Aorta (tissue), 5 donors: ENCODE measurements around the gene MYL6B. TPM values are rescaled to one million over a fixed set of nuclear protein-coding genes. Genes with fewer than 3 reads are reported as not detected.

Source experiments
- ATAC-seq: fragments of 200-7000 bp; cut with Tn5 transposase; one replicate; pipeline ENCODE4 v1.9.1; 2022; ENCODE audit warnings: moderate library complexity; ENCODE audit not compliant: low FRiP score
- DNase-seq, 2 donors: peaks; one replicate each; pipeline ENCODE4 v3.0.0-alpha.2; 2020
- H3K27ac ChIP-seq, 2 donors: one replicate each; pipeline ENCODE4 v1.5.1; 2013; ENCODE audit warnings: low read length in 2 of 2, mild to moderate bottlenecking in 2 of 2, moderate library complexity in 2 of 2, control low read depth in 1 of 2, inconsistent platforms in 1 of 2, low read depth in 1 of 2
- H3K27me3 ChIP-seq, 2 donors: one replicate each; pipeline ENCODE4 v1.6.1; 2013; ENCODE audit warnings: control low read depth in 1 of 2, low read length in 1 of 2, mild to moderate bottlenecking in 1 of 2, moderate library complexity in 1 of 2; ENCODE audit not compliant: insufficient read depth in 2 of 2, control insufficient read depth in 1 of 2
- H3K36me3 ChIP-seq, 2 donors: one replicate each; pipeline ENCODE4 v1.6.1; 2013; ENCODE audit warnings: control low read depth in 1 of 2, low read length in 1 of 2, mild to moderate bottlenecking in 1 of 2; ENCODE audit not compliant: insufficient read depth in 2 of 2, control insufficient read depth in 1 of 2
- H3K4me1 ChIP-seq, 2 donors: one replicate each; pipeline ENCODE4 v1.6.1; 2013; ENCODE audit warnings: low read length in 2 of 2, control low read depth in 1 of 2, mild to moderate bottlenecking in 1 of 2, moderate library complexity in 1 of 2; ENCODE audit not compliant: insufficient read depth in 2 of 2, control insufficient read depth in 1 of 2
- H3K4me3 ChIP-seq, 2 donors: one replicate each; pipeline ENCODE4 v1.5.1; 2013; ENCODE audit warnings: low read length in 2 of 2, control low read depth in 1 of 2, mild to moderate bottlenecking in 1 of 2
- H3K9me3 ChIP-seq: one replicate; pipeline ENCODE4 v1.6.1; 2013; ENCODE audit warnings: mild to moderate bottlenecking, low read length; ENCODE audit not compliant: control insufficient read depth
- WGBS, 2 donors: extraction: QIAGEN DNeasy Blood & Tissue Kit; methylation state at CpG; one replicate each; pipeline ENCODE4 v1.1.7; 2013; 5-methylcytosine and 5-hydroxymethylcytosine counted together
- intact Hi-C, 2 donors: fragments of 100-400 bp; cut with DNase I; formaldehyde crosslinking; loops; one replicate each; pipeline versions ENCODE4 v1.14.2 to v1.15.0; 2022
- polyA plus RNA-seq, 2 donors: library from polyadenylated mRNA; stranded (reverse); fragments of 200-250 nt; gene quantifications; one replicate each; pipeline ENCODE4 v1.2.3, GENCODE V29; 2013
- total RNA-seq, 2 donors: library from RNA; stranded (reverse); fragmentation: NEBNext Ultra II Directional; extraction: Animal tissue kit (Norgen Biotek cat#: 25700); gene quantifications; one replicate each; pipeline ENCODE4 v1.2.1, GENCODE V29; 2021
- donor health status: healthy with polysubstance abuse.
- donor health status: Bipolar disorder and iron deficiency.
- donor health status: DM: no; HTN: no; CAD: no.
- donor health status: DM: no; HTN: no; CAD: no.
- donor health status: DM: yes; HTN: yes; CAD: no.

MYL6B gene
- total and polyA plus RNA-seq, 4 donors = 30.2 to 101 (median 50.4) TPM

DNA sequence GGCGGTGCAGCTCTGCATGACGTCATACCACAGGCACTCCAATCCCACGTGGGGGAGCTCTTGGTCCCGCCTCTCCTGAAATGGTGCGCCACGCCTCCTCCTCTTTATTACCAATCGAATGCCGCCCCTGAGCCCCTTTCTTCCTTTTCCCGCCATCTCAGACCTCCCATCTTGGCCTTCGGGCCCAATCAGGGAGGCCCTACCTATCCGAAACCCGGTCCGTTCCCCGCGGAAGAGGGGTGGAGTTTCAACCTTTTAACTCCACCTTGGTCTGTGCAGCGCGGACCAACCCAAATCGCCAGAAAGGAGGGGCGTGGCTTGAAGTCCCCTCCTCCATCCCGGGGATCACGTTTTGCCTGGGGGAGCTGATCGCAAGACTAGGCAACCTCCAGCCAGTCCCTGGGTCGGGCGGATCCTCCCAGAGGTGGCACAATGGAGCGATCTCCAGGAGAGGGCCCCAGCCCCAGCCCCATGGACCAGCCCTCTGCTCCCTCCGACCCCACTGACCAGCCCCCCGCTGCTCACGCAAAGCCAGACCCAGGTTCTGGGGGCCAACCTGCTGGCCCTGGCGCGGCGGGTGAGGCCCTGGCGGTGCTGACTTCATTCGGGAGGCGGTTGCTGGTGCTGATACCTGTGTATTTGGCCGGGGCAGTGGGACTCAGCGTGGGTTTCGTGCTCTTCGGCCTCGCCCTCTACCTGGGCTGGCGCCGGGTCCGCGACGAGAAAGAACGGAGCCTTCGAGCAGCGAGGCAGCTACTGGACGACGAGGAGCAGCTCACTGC, 24.3 kb upstream of the MYL6B start, which contains the start of gene ESYT1:
TSS of gene ESYT1 (plus strand) at position 380 of the 782 bp plus-strand sequence. CDS start at position 433, 53 bp downstream.
- H3K27me3 ChIP-seq = no peaks in the 10 kb centered on the region
- ATAC-seq = peak; percentile 96
- intact Hi-C loops = loop anchor here (2.0 kb wide), 2 partner anchors 23 to 61 kb away; partner anchors contain the start of gene SMARCC2 (in 1 of the 2)
- H3K4me1 ChIP-seq = peaks cover 0 to 5% of the 10 kb centered on the region in 2 donors
- peak within 1 kb of the TSS; percentile 50 to 67 for H3K4me3 ChIP-seq
- peak; percentile 98 to 99 for DNase-seq
- WGBS, 2 donors = 0% methylated on average over 49 of the region's 49 CpGs
- no peaks in the 10 kb centered on the region for H3K9me3 ChIP-seq
- H3K36me3 ChIP-seq = peaks cover 3 to 8% of the 10 kb centered on the region in 2 donors
- peak within 1 kb of the TSS in 1 of 2 donors; percentile 61 for H3K27ac ChIP-seq

DNA sequence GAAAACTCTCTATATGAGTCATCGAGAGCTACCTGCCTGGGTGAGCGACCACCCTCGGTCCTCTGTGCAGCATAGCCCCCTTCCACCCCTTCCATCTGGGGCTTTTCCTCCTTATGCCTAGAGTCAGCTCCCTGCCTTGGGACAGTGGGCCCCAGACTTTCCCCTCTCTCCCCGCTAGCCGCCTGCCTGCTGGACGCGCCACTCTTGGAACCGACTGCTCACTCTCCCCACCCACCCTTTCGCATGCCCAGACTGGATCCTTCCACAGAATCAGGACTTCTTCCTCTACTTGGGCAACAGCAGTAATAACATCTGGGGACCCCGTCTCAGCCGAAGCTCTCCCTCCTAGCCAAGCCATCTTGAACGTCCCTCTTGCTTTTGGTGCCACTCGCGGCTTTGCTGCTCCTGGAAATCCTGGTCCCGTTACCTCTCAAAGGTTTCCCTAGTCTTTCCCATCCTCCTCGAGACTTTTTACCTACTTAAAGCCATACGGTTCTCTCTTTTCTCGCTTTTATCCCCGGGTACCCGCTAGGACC, 23.6 kb upstream of the MYL6B start:
- peak in 1 of 2 donors; percentile 59 for DNase-seq
- Histone ChIP-seq H3K4me3 (peak overlapping the region; percentile 50 to 67), H3K36me3 (peaks cover 3 to 9% of the 10 kb centered on the region in 2 donors), H3K27ac (peak overlapping the region in 1 of 2 donors; percentile 61), H3K4me1 (peaks cover 0 to 5% of the 10 kb centered on the region in 2 donors), H3K9me3 (no peaks in the 10 kb centered on the region), H3K27me3 (no peaks in the 10 kb centered on the region)
- peak; percentile 31 for ATAC-seq
- intact Hi-C loops = loop anchor here in 1 of 2 donors (2.0 kb wide), 1 partner anchor 22 kb away; no protein-coding TSS in a partner anchor
- WGBS, 2 donors = 0% methylated on average over 20 of the region's 20 CpGs

DNA sequence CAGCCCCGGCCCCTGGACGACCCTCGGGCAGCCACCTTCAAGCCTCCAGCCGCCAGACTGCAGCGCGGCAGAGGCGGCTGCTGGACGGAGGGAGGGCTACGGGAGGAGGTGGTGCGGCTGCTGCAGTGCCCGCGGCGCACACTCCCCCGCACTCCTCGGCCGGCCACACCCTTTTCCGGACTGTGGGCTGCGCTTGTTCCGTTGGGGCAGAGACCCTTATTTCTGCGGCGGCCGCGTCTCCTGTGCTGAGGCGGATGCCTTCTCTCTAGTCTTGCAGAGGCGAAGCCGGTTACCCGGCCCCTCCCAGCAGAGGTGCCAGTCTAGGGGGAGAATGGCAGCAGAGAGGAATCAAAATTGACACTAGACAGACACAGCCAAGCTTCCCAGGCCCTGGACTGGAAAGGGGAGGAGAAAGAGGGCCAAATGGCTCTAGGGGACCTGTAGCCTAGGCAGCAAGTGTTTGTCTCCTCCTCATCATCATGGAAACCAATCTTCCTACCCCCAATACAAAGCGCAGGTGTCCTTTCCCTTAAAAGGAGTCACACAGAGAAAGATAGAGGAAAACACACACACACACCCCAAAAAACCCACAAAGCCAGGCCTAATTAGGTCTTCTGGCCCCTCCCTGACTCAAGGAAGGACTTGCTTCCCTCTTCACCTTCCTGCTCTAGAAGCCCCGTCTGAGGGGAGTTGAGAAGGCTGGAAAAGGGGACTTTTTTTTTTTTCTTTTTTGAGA, 23.0 kb upstream of the MYL6B start:
- Histone ChIP-seq H3K4me1 (peaks cover 0 to 5% of the 10 kb centered on the region in 2 donors), H3K4me3 (peak overlapping the region; percentile 50 to 67), H3K9me3 (no peaks in the 10 kb centered on the region), H3K36me3 (peaks cover 3 to 13% of the 10 kb centered on the region in 2 donors), H3K27ac (peak overlapping the region in 1 of 2 donors; percentile 61), H3K27me3 (no peaks in the 10 kb centered on the region)
- WGBS, 2 donors = 1% methylated on average over 29 of the region's 29 CpGs
- intact Hi-C loops = loop anchor here in 1 of 2 donors (2.0 kb wide), 1 partner anchor 21 kb away; no protein-coding TSS in a partner anchor
- peak; percentile 82 to 92 for DNase-seq
- peak; percentile 58 for ATAC-seq

DNA sequence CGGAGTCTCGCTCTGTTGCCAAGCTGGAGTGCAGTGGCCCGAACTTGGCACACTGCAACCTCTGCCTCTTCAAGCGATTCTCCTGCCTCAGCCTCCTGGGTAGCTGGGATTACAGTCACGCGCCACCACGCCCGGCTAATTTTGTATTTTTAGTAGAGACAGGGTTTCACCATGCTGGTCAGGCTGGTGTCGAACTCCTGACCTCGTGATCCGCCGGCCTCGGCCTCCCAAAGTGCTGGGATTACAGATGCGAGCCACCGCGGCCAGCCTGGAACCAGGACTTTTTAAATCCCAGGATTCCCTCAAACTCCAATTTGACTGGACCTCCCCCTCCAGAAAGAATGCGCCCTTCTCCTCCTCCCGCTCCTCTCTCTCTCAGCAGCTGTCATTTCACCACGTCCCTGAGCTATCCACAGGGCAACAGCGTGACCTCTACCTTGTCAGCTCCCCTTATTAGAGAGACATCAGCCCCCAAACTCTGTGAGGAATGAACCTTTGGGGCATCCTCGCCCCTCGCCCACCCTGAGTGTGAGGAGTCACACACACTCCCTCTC, 22.4 kb upstream of the MYL6B start:
- WGBS, 2 donors = 49 to 53% methylated on average over 22 of the region's 22 CpGs
- Histone ChIP-seq H3K9me3 (no peaks in the 10 kb centered on the region), H3K4me1 (peaks cover 0 to 5% of the 10 kb centered on the region in 2 donors), H3K27me3 (no peaks in the 10 kb centered on the region), H3K4me3 (peak overlapping the region in 1 of 2 donors; percentile 67), H3K36me3 (peaks cover 3 to 13% of the 10 kb centered on the region in 2 donors), H3K27ac (peak overlapping the region in 1 of 2 donors; percentile 37)
- intact Hi-C loops = loop anchor here in 1 of 2 donors (2.0 kb wide), 1 partner anchor 21 kb away; no protein-coding TSS in a partner anchor
- DNase-seq (no peak), ATAC-seq (no peak)

DNA sequence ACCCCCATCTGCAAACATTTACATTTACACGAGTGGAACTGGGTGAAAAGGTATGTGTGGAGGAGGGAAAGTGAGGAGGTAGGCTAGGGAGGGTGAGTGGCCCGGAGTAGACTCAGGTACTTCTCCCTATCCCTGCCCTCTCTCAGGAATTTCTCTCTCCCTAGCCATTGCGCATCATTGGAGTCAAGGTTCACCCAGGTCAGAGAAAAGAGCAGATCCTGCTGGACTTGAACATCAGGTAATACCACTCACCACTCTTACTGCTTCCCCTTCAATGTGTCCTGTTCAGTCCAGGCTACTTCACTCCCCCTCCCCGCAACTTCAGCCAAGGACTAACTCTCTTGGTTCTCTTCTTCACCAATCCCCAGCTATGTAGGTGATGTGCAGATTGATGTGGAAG, 21.5 kb upstream of the MYL6B start:
- DNase-seq (no peak), ATAC-seq (no peak)
- intact Hi-C loops = no loop called here
- Histone ChIP-seq H3K27ac (no peak overlapping the region), H3K9me3 (no peaks in the 10 kb centered on the region), H3K27me3 (no peaks in the 10 kb centered on the region), H3K36me3 (peaks cover 3 to 13% of the 10 kb centered on the region in 2 donors), H3K4me1 (peaks cover 0 to 5% of the 10 kb centered on the region in 2 donors), H3K4me3 (no peak overlapping the region)
- WGBS, 2 donors = 85 to 87% methylated on average over 4 of the region's 4 CpGs

DNA sequence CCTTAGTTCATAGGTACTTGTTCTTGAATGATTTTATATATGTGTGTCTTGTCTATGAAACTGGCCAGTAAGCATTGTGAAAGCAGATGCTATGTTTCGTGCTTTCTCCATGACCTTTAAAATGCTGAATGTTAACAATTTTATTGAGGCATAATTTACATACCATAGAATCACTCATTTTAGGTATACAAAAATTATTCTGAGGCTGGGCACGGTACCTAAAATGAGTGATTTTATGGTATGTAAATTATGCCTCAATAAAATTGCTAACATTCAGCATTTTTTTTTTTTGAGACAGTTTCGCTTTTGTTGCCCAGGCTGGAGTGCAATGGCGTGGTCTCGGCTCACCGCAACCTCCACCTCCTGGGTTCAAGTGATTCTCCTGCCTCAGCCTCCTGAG, 17.5 kb upstream of the MYL6B start:
- Histone ChIP-seq H3K27ac (no peak overlapping the region), H3K36me3 (peaks cover 9 to 18% of the 10 kb centered on the region in 2 donors)
- WGBS, 2 donors = 96 to 100% methylated on average over 6 of the region's 6 CpGs

DNA sequence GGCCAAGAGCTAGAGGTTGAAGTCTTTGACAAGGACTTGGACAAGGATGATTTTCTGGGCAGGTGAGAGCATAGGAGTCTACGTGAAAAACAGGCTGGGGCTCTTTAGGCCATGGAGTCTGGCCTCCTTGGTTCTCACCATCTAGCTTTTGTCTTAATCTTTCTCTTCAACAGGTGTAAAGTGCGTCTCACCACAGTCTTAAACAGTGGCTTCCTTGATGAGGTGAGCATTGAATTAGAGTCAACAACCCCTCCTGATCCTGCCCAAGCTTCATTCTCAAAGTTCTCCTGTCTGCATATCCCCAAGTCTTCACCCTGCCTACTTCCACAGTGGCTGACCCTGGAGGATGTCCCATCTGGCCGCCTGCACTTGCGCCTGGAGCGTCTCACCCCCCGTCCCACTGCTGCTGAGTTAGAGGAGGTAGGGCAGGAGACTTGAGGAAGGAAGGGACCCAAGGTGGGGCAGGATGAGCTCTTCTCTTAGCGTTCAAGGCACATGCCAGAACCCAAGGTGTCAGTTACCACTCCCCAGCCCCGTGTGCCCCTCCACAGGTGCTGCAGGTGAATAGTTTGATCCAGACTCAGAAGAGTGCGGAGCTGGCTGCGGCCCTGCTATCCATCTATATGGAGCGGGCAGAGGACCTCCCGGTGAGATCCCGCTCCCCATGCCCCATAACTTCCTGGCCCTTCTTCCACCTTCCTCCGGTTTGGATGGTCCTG, 14.4 kb upstream of the MYL6B start:
- no peaks in the 10 kb centered on the region for H3K9me3 ChIP-seq
- peaks cover 6 to 17% of the 10 kb centered on the region in 2 donors for H3K36me3 ChIP-seq
- peak; percentile 27 to 55 for DNase-seq
- no peak overlapping the region for H3K4me3 ChIP-seq
- no peak overlapping the region for H3K27ac ChIP-seq
- no peaks in the 10 kb centered on the region for H3K4me1 ChIP-seq
- no peaks in the 10 kb centered on the region for H3K27me3 ChIP-seq
- WGBS, 2 donors = 95 to 96% methylated on average over 14 of the region's 14 CpGs
- intact Hi-C loops = no loop called here
- no peak for ATAC-seq

More for the DNA sequence above, 17.5 kb upstream of the MYL6B start:
- no peaks in the 10 kb centered on the region for H3K9me3 ChIP-seq
- H3K4me3 ChIP-seq = no peak overlapping the region
- intact Hi-C loops = no loop called here
- H3K4me1 ChIP-seq = no peaks in the 10 kb centered on the region
- no peaks in the 10 kb centered on the region for H3K27me3 ChIP-seq
- DNase-seq (no peak), ATAC-seq (no peak)
